ENCODE measurements around the gene NDUFB3.

NDUFB3 gene

DNA sequence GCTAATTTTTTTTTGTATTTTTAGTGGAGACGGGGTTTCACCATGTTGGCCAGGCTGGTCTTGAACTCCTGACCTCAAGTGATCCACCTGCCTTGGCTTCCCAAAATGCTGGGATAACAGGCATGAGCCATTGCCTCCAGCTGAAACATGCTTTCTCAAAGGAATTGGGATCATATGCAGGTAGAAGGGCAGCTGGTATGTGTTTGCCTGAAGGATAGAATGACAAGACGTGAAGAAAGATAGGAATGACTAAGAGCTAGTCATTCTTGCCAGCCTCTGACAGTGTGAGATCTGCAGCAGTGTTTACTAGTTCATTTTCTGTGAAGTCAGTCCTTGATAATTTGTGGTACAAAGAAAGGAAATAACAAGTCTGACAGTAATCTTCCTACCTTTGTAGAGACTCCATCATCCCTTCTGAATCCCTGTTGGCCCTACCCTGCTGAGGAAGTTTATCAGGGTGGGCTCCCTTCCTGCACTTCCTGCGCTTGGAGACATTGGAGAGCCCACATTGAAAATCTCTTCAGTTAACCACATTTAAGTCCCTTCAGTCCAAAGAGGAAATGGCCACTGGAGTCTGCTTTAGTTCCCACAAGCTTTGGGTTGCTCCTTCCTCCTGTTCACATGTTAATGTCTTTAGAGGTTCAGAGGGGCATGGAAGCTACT lies 58.9 kb downstream of the NDUFB3 start:
- DNase-seq: no peak

DNA sequence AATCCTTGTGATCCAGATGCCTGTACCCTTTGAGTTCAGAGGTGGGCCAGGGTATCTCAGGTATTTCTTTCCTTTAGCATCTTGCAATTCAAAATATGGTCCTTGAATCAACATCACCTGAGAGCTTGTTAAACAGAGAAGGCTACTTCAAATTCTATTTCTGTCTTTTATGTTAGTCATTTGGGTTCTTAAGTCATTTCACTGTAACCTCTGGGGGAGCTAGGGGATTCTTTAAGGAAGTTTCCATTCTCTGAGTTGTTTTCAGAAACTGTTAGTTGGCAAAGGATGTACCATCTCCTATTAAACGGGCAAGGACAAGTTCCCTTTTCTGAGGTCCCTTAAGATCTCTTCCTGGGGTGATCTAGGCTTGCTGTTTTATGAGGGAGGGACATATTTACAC lies 60.7 kb downstream of the NDUFB3 start:
- no peak for DNase-seq

Data from NCI-H1092 (cell line).